Measurements from ENCODE around the gene RNU1-2.
"Not testable (repeated sequence)": the region's sequence is repeated elsewhere in the genome, so short reads cannot be mapped to it uniquely, and the experiment has no call there.

RNU1-2 gene

GRCh38 chr1:16872152-16873075, 23.4 kb upstream of the RNU1-2 start:
- H3K9me3 ChIP-seq (ENCODE audit: insufficient read depth, low read length); H3K4me1 ChIP-seq (ENCODE audit: insufficient read depth, insufficient read length); H3K36me3 ChIP-seq (ENCODE audit: insufficient read depth, insufficient read length, low read length); H3K27me3 ChIP-seq (ENCODE audit: insufficient read depth, insufficient read length); H3K9ac ChIP-seq (ENCODE audit: insufficient read length, low read depth): not testable (repeated sequence)
- DNase-seq (ENCODE audit: low read depth, low spot score), result peak; percentile 71
- peak overlapping the region; percentile 21 for H3K4me3 ChIP-seq (ENCODE audit: insufficient read length, low read depth)

- H3K9me3 ChIP-seq (ENCODE audit: insufficient read depth, low read length); H3K27me3 ChIP-seq (ENCODE audit: insufficient read depth, insufficient read length); H3K36me3 ChIP-seq (ENCODE audit: insufficient read depth, insufficient read length, low read length); H3K9ac ChIP-seq (ENCODE audit: insufficient read length, low read depth); DNase-seq (ENCODE audit: low read depth, low spot score); H3K4me1 ChIP-seq (ENCODE audit: insufficient read depth, insufficient read length); H3K4me3 ChIP-seq (ENCODE audit: insufficient read length, low read depth): not testable (repeated sequence)
Observed at GRCh38 chr1:16873076-16873879, 22.5 kb upstream of the RNU1-2 start.

GRCh38 chr1:16874968-16875765, 20.6 kb upstream of the RNU1-2 start:
- H3K9ac ChIP-seq (ENCODE audit: insufficient read length, low read depth); DNase-seq (ENCODE audit: low read depth, low spot score): not testable (repeated sequence)

GRCh38 chr1:16881742-16882141, 14.0 kb upstream of the RNU1-2 start:
- not testable (repeated sequence) for H3K9me3 ChIP-seq (ENCODE audit: insufficient read depth, low read length); H3K4me1 ChIP-seq (ENCODE audit: insufficient read depth, insufficient read length); H3K4me3 ChIP-seq (ENCODE audit: insufficient read length, low read depth); H3K36me3 ChIP-seq (ENCODE audit: insufficient read depth, insufficient read length, low read length); DNase-seq (ENCODE audit: low read depth, low spot score); H3K27me3 ChIP-seq (ENCODE audit: insufficient read depth, insufficient read length); H3K9ac ChIP-seq (ENCODE audit: insufficient read length, low read depth)

More at GRCh38 chr1:16874968-16875765, 20.6 kb upstream of the RNU1-2 start:
- not testable (repeated sequence) for H3K4me3 ChIP-seq (ENCODE audit: insufficient read length, low read depth); H3K27me3 ChIP-seq (ENCODE audit: insufficient read depth, insufficient read length); H3K36me3 ChIP-seq (ENCODE audit: insufficient read depth, insufficient read length, low read length); H3K9me3 ChIP-seq (ENCODE audit: insufficient read depth, low read length); H3K4me1 ChIP-seq (ENCODE audit: insufficient read depth, insufficient read length)

- TF ChIP-seq ZNF274 (IDR thresholded peaks at IDR 0.05; ENCODE audit: low read depth, low read length) (no peak), SUZ12 (IDR thresholded peaks at IDR 0.05; ENCODE audit: extremely low read depth, insufficient read depth, insufficient read length) (no peak), YY1 (IDR thresholded peaks at IDR 0.05; ENCODE audit: insufficient read depth, insufficient read length) (no peak)
- no peak overlapping the region for H3K9ac ChIP-seq (ENCODE audit: insufficient read length, low read depth)
- no peaks in the 10 kb centered on the region for H3K4me1 ChIP-seq (ENCODE audit: insufficient read depth, insufficient read length)
- H3K9me3 ChIP-seq (ENCODE audit: insufficient read depth, low read length), result no peaks in the 10 kb centered on the region; the same call in 1 of the 2 replicates
- H3K27me3 ChIP-seq (ENCODE audit: insufficient read depth, insufficient read length), result no peaks in the 10 kb centered on the region
- no peak overlapping the region for H3K4me3 ChIP-seq (ENCODE audit: insufficient read length, low read depth)
- H3K36me3 ChIP-seq (ENCODE audit: insufficient read depth, insufficient read length, low read length), result no peaks in the 10 kb centered on the region
- no peak for DNase-seq (ENCODE audit: low read depth, low spot score)
Observed at GRCh38 chr1:16882986-16883385, 12.8 kb upstream of the RNU1-2 start.

GRCh38 chr1:16884487-16884886, 11.3 kb upstream of the RNU1-2 start:
- DNase-seq (ENCODE audit: low read depth, low spot score); H3K9ac ChIP-seq (ENCODE audit: insufficient read length, low read depth); H3K27me3 ChIP-seq (ENCODE audit: insufficient read depth, insufficient read length); H3K4me3 ChIP-seq (ENCODE audit: insufficient read length, low read depth); H3K4me1 ChIP-seq (ENCODE audit: insufficient read depth, insufficient read length); H3K36me3 ChIP-seq (ENCODE audit: insufficient read depth, insufficient read length, low read length); H3K9me3 ChIP-seq (ENCODE audit: insufficient read depth, low read length): not testable (repeated sequence)

- no peaks in the 10 kb centered on the region for H3K36me3 ChIP-seq (ENCODE audit: insufficient read depth, insufficient read length, low read length)
Observed at GRCh38 chr1:16886860-16887605, 8.7 kb upstream of the RNU1-2 start.

More at GRCh38 chr1:16886860-16887605, 8.7 kb upstream of the RNU1-2 start:
- no peak for DNase-seq (ENCODE audit: low read depth, low spot score)
- Histone ChIP-seq H3K9me3 (ENCODE audit: insufficient read depth, low read length) (no peaks in the 10 kb centered on the region; the same call in 1 of the 2 replicates), H3K4me1 (ENCODE audit: insufficient read depth, insufficient read length) (no peaks in the 10 kb centered on the region), H3K27me3 (ENCODE audit: insufficient read depth, insufficient read length) (no peaks in the 10 kb centered on the region), H3K9ac (ENCODE audit: insufficient read length, low read depth) (no peak overlapping the region), H3K4me3 (ENCODE audit: insufficient read length, low read depth) (no peak overlapping the region)
- TF ChIP-seq SUZ12 (IDR thresholded peaks at IDR 0.05; ENCODE audit: extremely low read depth, insufficient read depth, insufficient read length), result no peak
- no peak for TF ChIP-seq YY1 (IDR thresholded peaks at IDR 0.05; ENCODE audit: insufficient read depth, insufficient read length)
- TF ChIP-seq ZNF274 (IDR thresholded peaks at IDR 0.05; ENCODE audit: low read depth, low read length), result no peak

Measured in NT2/D1 (cell line).